ENCODE measurements around the gene IFI6. TPM values are rescaled to one million over a fixed set of nuclear protein-coding genes. Genes with fewer than 3 reads are reported as not detected.

The IFI6 gene
- total and polyA plus RNA-seq, 2 of the 4 experiments (the other 2 are of a cell fraction), result 7.3 to 16.8 TPM

DNA sequence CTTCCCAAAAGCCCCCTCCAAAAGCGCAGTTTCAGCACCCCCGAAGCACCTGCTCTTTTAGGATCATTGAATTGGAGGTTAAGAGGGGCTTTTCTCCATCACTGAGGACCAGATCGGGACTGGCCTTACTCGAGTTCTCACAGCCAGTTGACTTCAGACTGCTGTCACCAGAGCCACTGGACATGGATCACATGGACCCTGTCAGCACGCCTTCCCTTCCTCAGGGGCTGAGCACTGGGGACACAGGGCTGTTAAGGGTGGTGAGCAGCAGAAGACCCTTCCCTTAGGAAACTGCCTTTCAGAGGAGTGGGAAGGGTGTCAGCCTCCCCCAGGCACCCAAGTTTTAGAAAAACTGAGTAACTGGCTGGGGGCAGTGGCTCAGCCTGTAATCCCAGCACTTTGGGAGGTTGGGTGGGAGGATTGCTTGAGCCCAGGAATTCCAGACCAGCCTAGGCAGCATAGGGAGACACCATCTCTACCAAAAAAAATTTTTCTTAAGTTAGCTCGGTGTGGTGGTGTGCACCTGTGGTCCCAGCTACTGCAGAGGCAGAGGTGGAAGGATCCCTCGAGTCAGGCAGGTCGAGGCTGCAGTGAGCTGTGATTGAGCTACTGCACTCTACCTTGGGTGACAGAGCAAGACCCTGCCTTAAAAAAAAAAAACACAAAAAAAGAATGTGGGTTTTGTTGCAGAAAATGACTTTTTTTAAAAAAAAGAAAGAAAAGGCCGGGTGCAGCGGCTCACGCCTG is 36.4 kb downstream of the IFI6 start:
- intact Hi-C loops (cut with micrococcal nuclease) (no loop called here), in situ Hi-C loops (cut with MboI; ENCODE audit: low sequenced_read_pairs) (no loop called here), dilution Hi-C loops (cut with HindIII; ENCODE audit: low sequenced_read_pairs, unreplicated experiment) (no loop called here)
- no peak overlapping the region for H3K4ac ChIP-seq (ENCODE audit: low read depth, low read length)
- H3K9ac ChIP-seq (ENCODE audit: low read depth, low read length), result no peak overlapping the region
- no peak overlapping the region for H3K23ac ChIP-seq (ENCODE audit: low read depth, low read length)
- H3K4me2 ChIP-seq (ENCODE audit: low read depth, low read length), result no peak overlapping the region
- no peak overlapping the region for H3K27ac ChIP-seq (ENCODE audit: insufficient read depth, low read length)
- H2BK20ac ChIP-seq (ENCODE audit: low read depth, low read length), result no peak overlapping the region
- H3K4me1 ChIP-seq (ENCODE audit: control insufficient read depth, insufficient read depth, low read length), result no peaks in the 10 kb centered on the region
- no peaks in the 10 kb centered on the region for H3K9me3 ChIP-seq (ENCODE audit: control insufficient read depth, insufficient read depth, low read length)
- no peak overlapping the region for H4K91ac ChIP-seq (ENCODE audit: insufficient read depth, low read depth, low read length)
- ChIA-PET POLR2A (ENCODE audit: unreplicated experiment) (no interaction called here), CTCF (interaction anchor here (0.6 kb wide), 1 partner anchor 153 kb away, joined by 3 read pairs; no protein-coding TSS in a partner anchor)
- no TSS peak for BruUV-seq (replicated peaks)
- DNase-seq, result no peak
- H3K14ac ChIP-seq (replicated peaks; ENCODE audit: low read depth, low read length), result no peak overlapping the region
- H3K4me3 ChIP-seq (ENCODE audit: insufficient read depth, low read depth, low read length), result no peak overlapping the region
- H2AK5ac ChIP-seq (ENCODE audit: low read depth, low read length), result no peak overlapping the region
- 7% methylated on average over 2 of the region's 11 CpGs; no CpG with 5 or more reads in 1 of the 2 experiments for WGBS, 2 experiments (ENCODE audit: extremely low coverage in 2 of 2, insufficient read length in 1 of 2)
- peaks cover 45% of the 10 kb centered on the region for H3K27me3 ChIP-seq (ENCODE audit: control insufficient read depth, insufficient read depth, low read length)
- no peaks in the 10 kb centered on the region for H4K20me1 ChIP-seq (ENCODE audit: insufficient read depth, low read length)
- H3K79me1 ChIP-seq (ENCODE audit: low read depth in 1 of 2, low read length in 2 of 2), result no peaks in the 10 kb centered on the region
- H2AK9ac ChIP-seq (replicated peaks; ENCODE audit: low read depth, low read length, poor library complexity), result no peak overlapping the region
- H2BK5ac ChIP-seq (ENCODE audit: low read depth, low read length, poor library complexity, severe bottlenecking), result no peak overlapping the region
- no peak overlapping the region for H2BK120ac ChIP-seq (ENCODE audit: low read depth, low read length)
- H3K18ac ChIP-seq (ENCODE audit: low read depth, low read length), result no peak overlapping the region
- no peak overlapping the region for H4K5ac ChIP-seq (ENCODE audit: low read depth, low read length)
- no peak for ATAC-seq (ENCODE audit: low read depth)
- H3K56ac ChIP-seq (ENCODE audit: extremely low read depth, insufficient read depth, low read length), result no peak overlapping the region
- H3K36me3 ChIP-seq (ENCODE audit: control insufficient read depth, insufficient read depth, low read length), result no peaks in the 10 kb centered on the region
- no peak overlapping the region for H2BK15ac ChIP-seq (ENCODE audit: low read depth, low read length)
- no peak for TF ChIP-seq CHD1 (IDR thresholded peaks at IDR 0.05; ENCODE audit: low read depth, low read length)
- TF ChIP-seq NFE2L2 (IDR thresholded peaks at IDR 0.05; ENCODE audit: low read depth, low read length), result no peak
- TF ChIP-seq, protein P1, sequence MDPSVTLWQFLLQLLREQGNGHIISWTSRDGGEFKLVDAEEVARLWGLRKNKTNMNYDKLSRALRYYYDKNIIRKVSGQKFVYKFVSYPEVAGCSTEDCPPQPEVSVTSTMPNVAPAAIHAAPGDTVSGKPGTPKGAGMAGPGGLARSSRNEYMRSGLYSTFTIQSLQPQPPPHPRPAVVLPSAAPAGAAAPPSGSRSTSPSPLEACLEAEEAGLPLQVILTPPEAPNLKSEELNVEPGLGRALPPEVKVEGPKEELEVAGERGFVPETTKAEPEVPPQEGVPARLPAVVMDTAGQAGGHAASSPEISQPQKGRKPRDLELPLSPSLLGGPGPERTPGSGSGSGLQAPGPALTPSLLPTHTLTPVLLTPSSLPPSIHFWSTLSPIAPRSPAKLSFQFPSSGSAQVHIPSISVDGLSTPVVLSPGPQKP (IDR thresholded peaks at IDR 0.05; ENCODE audit: borderline replicate concordance, low read depth, low read length), result no peak
- TF ChIP-seq RFX5 (IDR thresholded peaks at IDR 0.05; ENCODE audit: low read depth, low read length), result no peak
- H2AFZ ChIP-seq (replicated peaks; ENCODE audit: low read length, poor library complexity), result no peak overlapping the region
- no peaks in the 10 kb centered on the region for H3K9me1 ChIP-seq (ENCODE audit: insufficient read depth, low read length)
- no peak overlapping the region for H4K8ac ChIP-seq (ENCODE audit: low read depth in 2 of 2, low read length in 2 of 2)
